Measurements from ENCODE around the gene SPTBN4.

- no peak for TF ChIP-seq POLR2A (IDR thresholded peaks at IDR 0.05)
- no peak for TF ChIP-seq CTCF (IDR thresholded peaks at IDR 0.05)
- TF ChIP-seq EP300 (IDR thresholded peaks at IDR 0.05): no peak
These were observed 95.1 kb downstream of the SPTBN4 start for GRCh38 chr19:40561947-40562346.

Measured in ovary (tissue), 3 donors.